ENCODE data around the gene WDR4.

- TF ChIP-seq MAX (IDR thresholded peaks at IDR 0.05; ENCODE audit: low read depth) (no peak), CTCF (IDR thresholded peaks at IDR 0.05) (no peak), SMC3 (IDR thresholded peaks at IDR 0.05; ENCODE audit: low read depth, low read length) (no peak), USF1 (IDR thresholded peaks at IDR 0.05; ENCODE audit: borderline replicate concordance, low read depth) (no peak), RAD21 (IDR thresholded peaks at IDR 0.05; ENCODE audit: low read length) (no peak), PBX3 (IDR thresholded peaks at IDR 0.05) (no peak), EZH2phosphoT487 (IDR thresholded peaks at IDR 0.05; ENCODE audit: borderline replicate concordance, low read depth) (no peak), POLR2AphosphoS5 (IDR thresholded peaks at IDR 0.05; ENCODE audit: low read depth, low read length) (no peak), TCF12 (IDR thresholded peaks at IDR 0.05) (no peak), RFX5 (IDR thresholded peaks at IDR 0.05; ENCODE audit: low read length) (no peak), FOXJ3 (CRISPR knock-in tag; IDR thresholded peaks at IDR 0.05) (no peak)
Measured at GRCh38 chr21:42847726-42848125, 31.6 kb downstream of the WDR4 start.
